ENCODE measurements around the gene ENPP6. TPM values are rescaled to one million over a fixed set of nuclear protein-coding genes. Genes with fewer than 3 reads are reported as not detected.

ENPP6 gene
- total and polyA plus RNA-seq, 2 donors (not counting 3 experiments of a cell fraction or from before 2014, with no cell fraction given) = not detected

DNA sequence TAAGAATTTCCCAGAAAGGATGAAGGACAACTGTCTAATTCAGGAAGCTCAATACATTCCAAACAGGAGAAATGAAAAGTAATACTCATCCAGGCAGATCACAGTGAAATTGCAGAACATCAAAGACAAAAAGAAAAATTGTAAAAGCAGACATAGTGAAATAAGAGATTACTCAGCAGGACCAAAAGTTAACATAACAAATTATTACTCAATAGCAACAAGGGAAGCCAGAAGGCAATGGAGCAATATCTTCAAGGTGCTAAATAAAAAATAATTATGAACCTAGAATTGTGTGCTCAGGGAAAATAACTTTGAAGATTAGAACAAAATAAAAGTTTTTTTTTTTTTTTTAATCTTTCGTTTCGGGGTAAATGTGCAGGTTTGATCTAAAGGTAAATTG, 30.5 kb upstream of the ENPP6 start:
- BruUV-seq (replicated peaks) = no TSS peak
- Histone ChIP-seq H3K27ac (ENCODE audit: insufficient read depth, low read depth, low read length) (no peak overlapping the region), H3K4me2 (ENCODE audit: insufficient read depth, low read length) (no peak overlapping the region), H3K9me3 (replicated peaks; ENCODE audit: control insufficient read depth, insufficient read depth, low read length) (no peaks in the 10 kb centered on the region), H4K20me1 (replicated peaks; ENCODE audit: control insufficient read depth, extremely low read depth, insufficient read depth, low read length) (no peaks in the 10 kb centered on the region), H3K27me3 (ENCODE audit: control insufficient read depth in 2 of 2, insufficient read depth in 2 of 2, low read length in 2 of 2) (peaks cover 0 to 3% of the 10 kb centered on the region in 2 experiments), H3K4me1 (ENCODE audit: control insufficient read depth, extremely low read depth, insufficient read depth, low read length) (no peaks in the 10 kb centered on the region), H3K9ac (replicated peaks; ENCODE audit: extremely low read depth, insufficient read depth, low read length) (no peak overlapping the region), H3K36me3 (ENCODE audit: control insufficient read depth in 2 of 2, extremely low read depth in 1 of 2, insufficient read depth in 2 of 2, low read length in 2 of 2) (no peaks in the 10 kb centered on the region), H3K79me2 (ENCODE audit: control insufficient read depth, insufficient read depth, low read length) (no peaks in the 10 kb centered on the region), H2AFZ (ENCODE audit: low read depth, low read length) (no peak overlapping the region), H3K4me3 (replicated peaks in 1 of 3; ENCODE audit: insufficient read depth in 1 of 3, low read depth in 1 of 3, low read length in 3 of 3) (no peak overlapping the region), H3K9me1 (replicated peaks; ENCODE audit: control insufficient read depth, extremely low read depth, insufficient read depth, low read length) (no peaks in the 10 kb centered on the region)
- FAIRE-seq (no peak), DNase-seq (ENCODE audit: low read depth, low spot score) (no peak)
- CTCF ChIA-PET = interaction anchor here (0.7 to 1.7 kb wide), 3 partner anchors 15 to 22 kb away, joined by 3 to 7 read pairs (median 3); no protein-coding TSS in a partner anchor
- TF ChIP-seq POLR2AphosphoS5 (IDR thresholded peaks at IDR 0.05; ENCODE audit: insufficient read depth, low read depth, low read length) (no peak), FOS (IDR thresholded peaks at IDR 0.05; ENCODE audit: borderline replicate concordance, insufficient read depth, low read length) (no peak), EZH2 (IDR thresholded peaks at IDR 0.05; ENCODE audit: borderline replicate concordance, low read depth, low read length, severe bottlenecking) (no peak), JUN (IDR thresholded peaks at IDR 0.05; ENCODE audit: borderline replicate concordance, insufficient read depth, insufficient read length, low read depth) (no peak), MYC (IDR thresholded peaks at IDR 0.05; ENCODE audit: low read depth, low read length) (no peak), POLR2A (IDR thresholded peaks at IDR 0.05; ENCODE audit: low read depth, low read length) (no peak), GATA2 (IDR thresholded peaks at IDR 0.05; ENCODE audit: insufficient read depth, insufficient read length, low read depth, low read length) (no peak)
- TF ChIP-seq, protein P1, sequence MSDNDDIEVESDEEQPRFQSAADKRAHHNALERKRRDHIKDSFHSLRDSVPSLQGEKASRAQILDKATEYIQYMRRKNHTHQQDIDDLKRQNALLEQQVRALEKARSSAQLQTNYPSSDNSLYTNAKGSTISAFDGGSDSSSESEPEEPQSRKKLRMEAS (IDR thresholded peaks at IDR 0.05; ENCODE audit: insufficient read depth, insufficient read length) = no peak
- TF ChIP-seq, protein P2, sequence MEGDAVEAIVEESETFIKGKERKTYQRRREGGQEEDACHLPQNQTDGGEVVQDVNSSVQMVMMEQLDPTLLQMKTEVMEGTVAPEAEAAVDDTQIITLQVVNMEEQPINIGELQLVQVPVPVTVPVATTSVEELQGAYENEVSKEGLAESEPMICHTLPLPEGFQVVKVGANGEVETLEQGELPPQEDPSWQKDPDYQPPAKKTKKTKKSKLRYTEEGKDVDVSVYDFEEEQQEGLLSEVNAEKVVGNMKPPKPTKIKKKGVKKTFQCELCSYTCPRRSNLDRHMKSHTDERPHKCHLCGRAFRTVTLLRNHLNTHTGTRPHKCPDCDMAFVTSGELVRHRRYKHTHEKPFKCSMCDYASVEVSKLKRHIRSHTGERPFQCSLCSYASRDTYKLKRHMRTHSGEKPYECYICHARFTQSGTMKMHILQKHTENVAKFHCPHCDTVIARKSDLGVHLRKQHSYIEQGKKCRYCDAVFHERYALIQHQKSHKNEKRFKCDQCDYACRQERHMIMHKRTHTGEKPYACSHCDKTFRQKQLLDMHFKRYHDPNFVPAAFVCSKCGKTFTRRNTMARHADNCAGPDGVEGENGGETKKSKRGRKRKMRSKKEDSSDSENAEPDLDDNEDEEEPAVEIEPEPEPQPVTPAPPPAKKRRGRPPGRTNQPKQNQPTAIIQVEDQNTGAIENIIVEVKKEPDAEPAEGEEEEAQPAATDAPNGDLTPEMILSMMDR (IDR thresholded peaks at IDR 0.05; ENCODE audit: extremely low read depth in 1 of 2, insufficient read depth in 1 of 2, low read depth in 1 of 2, low read length in 2 of 2) = no peak
- POLR2A ChIA-PET = no interaction called here
- dilution Hi-C loops (cut with MboI; ENCODE audit: extremely low pct_ligation_motif_present, low sequenced_read_pairs) (no loop called here), intact Hi-C loops (cut with micrococcal nuclease) (no loop called here)

Data from endothelial cell of umbilical vein (primary cell).